GM19025 (cell line): ENCODE results near the gene SLC8B1.
A peak's percentile ranks its signal among the peaks of the same experiment; 100 is the strongest.
"Not testable (repeated sequence)": the region's sequence is repeated elsewhere in the genome, so short reads cannot be mapped to it uniquely, and the experiment has no call there.

ENCODE experiments used
- ATAC-seq: cut with Tn5 transposase; IDR thresholded peaks from one replicate; pipeline ENCODE4 v1.9.1; 2021; ENCODE audit warnings: mild to moderate bottlenecking, low read depth, moderate library complexity; ENCODE audit not compliant: unreplicated experiment

Gene SLC8B1

GRCh38 chr12:113358381-113359132, 23.6 kb upstream of the SLC8B1 start, which contains the start of gene PLBD2:
Gene PLBD2, plus strand, starts transcription at chr12:113358587. Its CDS starts 14 bp downstream, at chr12:113358601.
- ATAC-seq = peak; percentile 90

DNA sequence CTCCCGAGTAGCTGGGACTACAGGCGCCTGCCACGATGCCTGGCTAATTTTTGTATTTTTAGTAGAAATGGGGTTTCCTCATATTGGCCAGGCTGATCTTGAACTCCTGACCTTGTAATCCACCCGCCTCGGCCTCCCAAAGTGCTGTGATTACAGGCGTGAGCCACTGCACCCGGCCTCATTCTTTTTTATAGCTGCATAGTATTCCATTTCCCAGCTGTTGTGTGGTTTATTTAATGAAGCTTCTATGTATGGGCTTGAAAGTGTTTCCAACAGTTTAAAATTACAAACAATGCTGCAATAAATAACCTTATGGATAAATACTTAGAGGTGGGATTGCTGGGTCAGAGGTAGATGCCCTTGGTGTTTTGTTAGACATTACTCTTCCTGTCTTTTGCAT, 19.3 kb upstream of the SLC8B1 start:
- ATAC-seq = not testable (repeated sequence)

- ATAC-seq = no peak
These were observed 16.2 kb upstream of the SLC8B1 start for GRCh38 chr12:113351089-113351488.

DNA sequence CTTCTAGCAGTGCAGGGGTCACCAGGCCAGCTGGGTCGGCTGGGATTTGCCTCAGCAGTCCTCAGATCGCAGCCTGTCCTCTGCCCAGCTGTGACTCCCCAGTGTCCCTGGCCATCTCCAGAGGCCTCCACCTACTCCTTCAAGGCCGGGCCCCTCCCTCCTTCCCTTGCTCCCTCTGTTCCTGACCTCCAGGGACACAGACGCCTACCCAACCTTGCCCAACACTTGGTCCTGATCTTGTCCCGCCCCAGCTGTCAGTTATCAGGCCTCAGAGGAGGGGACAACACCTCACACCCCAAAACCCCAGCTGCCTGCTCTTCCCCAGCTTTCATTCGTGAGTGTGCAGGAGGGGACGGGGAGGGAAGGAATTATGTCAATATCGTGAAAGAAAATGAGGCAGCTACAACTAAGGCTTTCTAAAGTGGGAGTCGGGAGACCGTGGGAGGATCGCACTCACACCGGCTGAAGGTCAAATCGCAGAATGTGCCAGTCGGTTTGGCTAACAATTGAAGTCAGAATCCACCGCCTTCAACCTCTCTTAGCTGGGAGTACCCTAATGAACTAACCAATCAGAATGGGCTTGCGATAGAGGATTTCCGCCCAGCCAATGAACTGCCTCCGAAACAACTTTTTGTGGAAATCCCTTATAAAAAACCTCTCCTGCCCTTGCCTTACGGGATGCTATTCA, 14.1 kb upstream of the SLC8B1 start:
- no peak for ATAC-seq

DNA sequence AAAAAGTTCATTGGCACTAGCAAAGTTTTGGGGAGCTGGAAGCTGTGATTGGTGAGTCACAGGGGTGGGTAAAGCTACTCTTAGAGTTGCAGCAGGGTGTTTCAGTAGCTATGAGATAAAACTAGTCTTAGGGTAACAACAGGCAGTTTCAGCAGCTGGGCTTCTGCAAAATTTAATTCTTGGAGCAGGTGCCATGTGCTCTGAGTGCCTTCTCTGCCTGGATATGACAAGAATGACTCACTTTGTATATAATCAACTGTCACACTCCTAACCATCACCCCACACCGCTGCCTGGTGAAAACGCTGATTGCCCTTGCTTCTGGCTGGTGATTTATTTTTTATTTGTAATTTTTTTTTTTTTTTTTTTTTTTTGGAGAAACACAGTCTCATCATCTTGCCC, 13.0 kb upstream of the SLC8B1 start:
- no peak for ATAC-seq

- ATAC-seq = no peak
These were observed 12.2 kb upstream of the SLC8B1 start for GRCh38 chr12:113347107-113347506.

DNA sequence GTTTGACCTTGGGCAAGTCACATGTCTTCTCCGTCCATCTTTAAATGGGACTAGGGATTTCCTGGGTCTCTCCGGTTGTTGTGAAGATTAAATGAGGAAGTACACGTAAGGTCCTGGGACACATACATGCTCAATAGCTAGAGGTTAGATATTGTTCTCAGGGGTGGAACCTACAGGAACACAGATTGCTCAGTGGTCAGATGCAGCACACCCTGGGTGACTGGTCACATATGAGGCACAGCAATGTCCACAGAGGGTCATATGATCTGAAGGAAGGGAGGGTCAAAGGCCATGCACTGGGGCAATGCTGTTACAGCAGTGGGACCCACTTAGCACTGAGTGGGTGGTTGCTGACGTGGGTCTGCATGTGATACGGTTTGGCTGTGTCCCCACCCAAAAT, 11.4 kb upstream of the SLC8B1 start:
- no peak for ATAC-seq

GRCh38 chr12:113345318-113345717, 10.4 kb upstream of the SLC8B1 start:
- ATAC-seq = no peak

GRCh38 chr12:113341535-113341934, 6.6 kb upstream of the SLC8B1 start:
- ATAC-seq = no peak

GRCh38 chr12:113340061-113340460, 5.2 kb upstream of the SLC8B1 start:
- no peak for ATAC-seq

DNA sequence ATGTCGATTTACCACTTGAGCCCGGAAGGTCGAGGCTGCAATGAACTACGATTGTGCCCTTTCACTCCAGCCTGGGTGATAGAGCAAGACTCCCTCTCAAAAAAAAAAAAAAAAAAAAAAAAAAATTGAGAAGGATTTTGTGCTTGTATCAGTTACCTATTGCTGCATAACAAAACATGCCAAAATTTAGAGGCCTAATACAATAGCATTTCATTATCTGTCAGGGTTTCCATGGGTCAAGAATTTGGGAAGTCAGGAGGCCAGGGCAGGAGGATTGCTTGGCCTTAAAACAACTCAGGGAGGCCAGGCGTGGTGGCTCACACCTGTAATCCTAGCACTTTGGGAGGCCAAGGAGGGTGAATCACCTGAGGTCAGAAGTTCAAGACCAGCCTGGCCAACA, 4.6 kb upstream of the SLC8B1 start:
- no peak for ATAC-seq

GRCh38 chr12:113333877-113334785, 778 bp downstream of the SLC8B1 start:
- peak; percentile 6 for ATAC-seq

- no peak for ATAC-seq
These were observed 1.5 kb downstream of the SLC8B1 start for GRCh38 chr12:113333418-113333750.

DNA sequence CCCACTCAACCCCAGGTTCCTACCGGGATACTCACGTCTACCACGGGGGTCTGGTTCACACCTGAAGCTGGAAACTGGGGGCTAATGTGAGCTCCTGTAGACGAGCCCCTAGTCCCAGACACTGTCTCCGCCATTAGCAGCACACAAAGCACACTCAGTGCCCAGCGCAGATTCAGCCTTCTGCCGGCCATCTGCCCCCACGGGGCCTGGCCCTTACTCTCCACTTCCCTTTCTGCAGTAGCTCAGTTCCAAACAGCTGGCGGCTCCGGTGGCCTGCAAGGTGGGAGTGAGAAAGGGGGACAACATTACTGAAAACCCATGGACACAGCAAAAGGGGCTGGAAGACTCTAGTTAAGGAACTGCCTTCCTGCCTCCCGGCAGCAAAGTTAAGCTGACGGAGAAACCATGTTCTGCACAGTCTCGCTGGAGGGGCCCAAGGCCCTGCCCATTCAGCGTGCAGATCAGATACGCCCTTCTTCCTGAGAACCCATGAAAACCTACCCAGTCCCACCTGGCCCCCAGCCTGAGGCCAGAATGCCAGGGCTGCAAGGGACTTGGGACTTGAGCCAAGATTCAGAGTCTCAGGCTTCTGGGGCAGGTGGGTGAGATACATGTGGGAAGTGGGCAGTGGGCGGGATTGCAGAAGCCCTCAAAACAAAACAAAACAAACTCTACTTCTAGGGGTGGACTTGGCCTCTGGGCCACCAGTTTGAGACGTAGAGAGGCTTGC, 2.1 kb downstream of the SLC8B1 start:
- no peak for ATAC-seq

GRCh38 chr12:113330505-113330904, 4.4 kb downstream of the SLC8B1 start:
- ATAC-seq = no peak

DNA sequence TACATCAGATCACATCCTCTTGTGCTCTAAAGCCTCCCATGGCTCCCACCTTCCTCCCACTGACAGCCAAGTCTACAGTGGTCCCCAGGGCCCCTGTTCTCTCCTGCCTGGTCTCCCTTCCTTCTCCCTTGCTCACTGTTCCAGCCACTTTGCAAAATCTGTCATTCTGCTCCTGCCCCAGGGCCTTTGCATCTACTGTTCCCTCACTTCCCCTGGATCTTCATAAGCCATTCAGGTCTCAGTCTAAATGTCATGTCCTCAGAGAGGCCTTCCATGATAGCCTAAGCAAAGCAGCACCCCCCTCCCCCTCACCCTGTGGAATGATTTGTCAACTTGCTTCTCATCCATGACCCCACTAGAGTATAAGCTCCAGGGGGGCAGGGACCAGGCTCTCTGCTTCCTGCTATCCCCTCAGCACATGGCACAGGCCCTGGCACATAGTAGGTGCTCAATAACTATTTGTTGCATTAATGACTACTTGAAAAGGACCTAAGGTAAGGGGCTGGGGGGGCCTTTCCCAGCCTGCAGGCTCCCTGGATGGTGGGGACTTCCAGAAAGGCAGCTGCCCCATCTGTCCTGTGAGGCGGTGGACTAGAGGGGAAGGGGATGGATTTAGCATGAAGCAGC, 5.0 kb downstream of the SLC8B1 start:
- ATAC-seq = no peak

GRCh38 chr12:113329022-113329790, 5.7 kb downstream of the SLC8B1 start:
- no peak for ATAC-seq

DNA sequence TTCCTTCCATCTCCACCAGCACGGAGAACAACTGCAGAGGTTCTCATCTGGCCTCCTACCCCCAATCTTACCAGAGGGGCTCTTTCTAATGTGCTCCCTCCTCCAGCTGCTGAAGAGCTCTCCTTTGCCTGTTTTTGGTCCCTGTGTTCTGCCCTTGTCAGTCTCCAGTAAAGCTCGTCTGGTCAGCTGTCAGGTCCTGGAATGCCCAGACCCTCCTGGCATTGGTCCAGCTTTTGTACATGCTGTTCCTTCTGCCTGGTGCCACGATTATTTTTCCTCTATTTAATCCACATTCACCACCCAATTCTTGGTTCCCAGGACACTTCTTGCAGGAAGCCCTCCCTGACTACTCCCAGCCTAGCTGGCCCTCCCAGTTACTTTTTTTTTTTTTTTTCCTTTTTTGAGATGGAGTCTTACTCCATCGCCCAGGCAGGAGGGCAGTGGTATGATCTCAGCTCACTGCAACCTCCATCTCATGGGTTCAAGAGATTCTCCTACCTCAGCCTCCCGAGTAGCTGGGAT, 6.5 kb downstream of the SLC8B1 start:
- ATAC-seq = no peak

DNA sequence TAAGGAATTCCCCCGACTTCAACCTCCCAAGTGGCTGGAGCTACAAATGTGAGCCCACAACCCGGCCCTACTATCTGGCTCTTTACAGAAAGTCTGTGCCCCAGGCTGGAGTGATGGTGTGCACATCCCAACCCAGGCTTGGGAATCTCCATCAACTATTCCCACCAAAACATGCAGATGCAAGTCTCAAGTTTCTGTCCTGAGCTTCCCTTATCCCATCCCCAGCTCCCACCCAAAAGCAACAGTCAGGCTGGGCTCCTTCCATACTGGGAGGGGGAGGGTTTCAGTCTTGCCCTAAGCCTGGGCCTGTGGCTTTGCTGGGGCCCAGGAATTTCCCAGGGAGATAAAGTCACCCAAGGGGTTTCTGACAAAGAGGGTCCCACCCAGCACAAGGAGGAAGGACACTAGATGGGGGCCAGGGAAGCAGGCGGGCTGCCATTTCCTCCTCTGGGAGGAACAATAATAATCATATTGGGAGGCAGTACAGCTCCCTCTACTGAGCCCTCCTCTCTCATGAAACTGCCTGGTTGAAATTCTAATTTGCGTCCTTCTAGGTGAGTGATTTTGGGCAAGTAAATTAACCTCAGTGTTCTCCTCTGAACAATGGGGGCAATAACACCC, 8.0 kb downstream of the SLC8B1 start:
- no peak for ATAC-seq
